SHP77 treated with DMSO at 0.1 percent for 48 hours (cell line): ENCODE measurements around the gene TMEM239.

Source experiments
- DNase-seq: peaks from one replicate; lab custom pipeline; 2025; lab: John Stamatoyannopoulos, UW

TMEM239 gene

GRCh38 chr20:2849529-2849928, 33.4 kb downstream of the TMEM239 start:
- DNase-seq, result no peak

DNA sequence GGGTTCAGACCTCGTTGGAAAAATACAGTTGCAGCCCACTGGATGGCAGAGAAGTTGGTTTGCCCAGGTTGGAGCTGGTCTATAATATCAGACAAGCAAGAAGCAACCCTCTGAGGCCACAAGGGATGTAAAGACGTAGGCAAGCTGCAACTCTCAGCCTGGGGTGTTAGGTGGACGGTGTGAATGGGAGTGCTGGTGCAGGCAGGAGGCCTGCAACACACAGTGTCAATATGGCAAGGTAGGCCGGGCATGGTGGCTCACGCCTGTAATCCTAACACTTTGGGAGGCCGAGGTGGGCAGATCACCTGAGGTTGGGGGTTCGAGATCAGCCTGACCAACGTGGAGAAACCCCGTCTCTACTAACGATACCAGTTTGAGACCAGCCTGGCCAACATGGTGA, 34.9 kb downstream of the TMEM239 start:
- no peak for DNase-seq

- no peak for DNase-seq
These were observed 42.4 kb downstream of the TMEM239 start for GRCh38 chr20:2858591-2858990.

DNA sequence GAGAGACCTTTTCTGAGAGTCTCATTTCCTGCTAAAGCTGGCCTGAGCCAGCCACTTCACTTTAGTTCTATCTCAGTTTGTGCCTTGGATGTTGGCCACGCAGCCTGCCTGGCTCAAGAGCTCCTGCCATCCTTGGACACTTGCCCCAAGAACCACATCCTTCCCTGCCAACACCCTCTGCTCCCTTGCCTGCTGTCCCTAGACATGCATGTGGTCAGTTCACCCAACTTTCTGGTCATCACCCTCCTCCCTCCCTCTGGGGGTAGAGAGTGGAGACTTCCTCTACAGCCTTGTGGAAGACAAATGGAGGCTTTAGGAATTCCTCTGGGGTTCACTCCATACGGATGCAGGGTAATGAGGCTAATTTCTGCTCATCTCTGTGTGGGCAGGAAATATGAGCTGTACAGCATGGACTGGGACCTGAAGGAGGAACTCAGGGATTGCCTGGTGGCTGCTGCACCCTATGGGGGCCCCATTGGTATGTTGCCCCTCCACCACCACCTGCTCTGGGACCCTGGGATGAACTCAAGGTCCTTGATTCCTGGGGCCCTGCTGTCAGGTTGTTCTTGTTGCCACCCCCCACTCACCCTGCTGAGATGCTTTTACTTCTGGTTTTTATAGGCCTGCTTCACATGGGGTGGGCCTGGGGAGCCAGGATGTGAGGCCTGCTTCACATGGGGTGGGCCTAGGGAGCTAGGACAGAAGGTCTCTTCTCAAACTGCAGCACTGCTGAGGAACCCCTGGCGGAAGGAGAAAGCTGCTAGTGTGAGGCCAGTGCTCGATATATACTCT, 43.4 kb downstream of the TMEM239 start:
- DNase-seq, result no peak

- no peak for DNase-seq
These were observed 48.5 kb downstream of the TMEM239 start for GRCh38 chr20:2864626-2865025.

DNA sequence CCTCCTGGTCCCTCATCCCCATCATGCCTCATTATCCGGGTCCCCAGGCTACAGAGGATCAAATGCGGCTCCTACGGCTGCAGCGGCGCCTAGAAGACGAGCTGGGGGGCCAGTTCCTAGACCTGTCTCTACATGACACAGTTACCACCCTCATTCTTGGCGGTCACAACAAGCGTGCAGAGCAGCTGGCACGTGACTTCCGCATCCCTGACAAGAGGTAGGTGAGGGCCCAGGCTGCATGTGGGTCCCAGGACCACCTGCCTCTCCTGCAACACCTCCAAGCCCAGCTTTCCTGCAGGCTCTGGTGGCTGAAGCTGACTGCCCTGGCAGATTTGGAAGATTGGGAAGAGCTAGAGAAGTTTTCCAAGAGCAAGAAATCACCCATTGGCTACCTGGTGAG, 48.9 kb downstream of the TMEM239 start:
- no peak for DNase-seq

- DNase-seq, result no peak
These were observed 49.5 kb downstream of the TMEM239 start for GRCh38 chr20:2865630-2866029.

DNA sequence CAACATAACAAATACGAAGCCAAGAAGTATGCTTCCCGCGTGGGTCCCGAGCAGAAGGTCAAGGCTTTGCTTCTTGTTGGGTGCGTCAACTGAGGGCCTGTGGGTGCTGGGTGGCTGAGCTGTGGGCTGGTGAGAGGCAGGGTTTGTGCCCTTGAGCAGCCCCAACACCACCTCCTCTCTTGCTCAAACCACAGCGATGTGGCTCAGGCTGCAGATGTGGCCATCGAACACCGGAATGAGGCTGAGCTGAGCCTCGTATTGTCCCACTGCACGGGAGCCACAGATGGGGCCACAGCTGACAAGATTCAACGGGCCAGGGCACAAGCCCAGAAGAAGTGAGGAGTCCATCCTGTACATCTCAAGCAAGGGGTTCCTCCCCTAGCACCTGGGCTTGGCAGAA, 50.1 kb downstream of the TMEM239 start:
- no peak for DNase-seq

- no peak for DNase-seq
These were observed 51.1 kb downstream of the TMEM239 start for GRCh38 chr20:2867081-2867864.
